Measurements from ENCODE around the gene PTGS2. TPM values are rescaled to one million over a fixed set of nuclear protein-coding genes. Genes with fewer than 3 reads are reported as not detected.

The PTGS2 gene
- polyA plus RNA-seq, 1 of the 3 experiments (the other 2 are of a cell fraction): 6.3 TPM

GRCh38 chr1:186681801-186682200 lies 1.6 kb upstream of the PTGS2 start:
- TF ChIP-seq CHD2 (IDR thresholded peaks at IDR 0.05; ENCODE audit: low read length, partially characterized antibody) (no peak), SIN3A (IDR thresholded peaks at IDR 0.05; ENCODE audit: borderline replicate concordance, low read depth, low read length) (no peak), GATA2 (CRISPR knock-in tag; IDR thresholded peaks at IDR 0.05) (no peak), TCF12 (IDR thresholded peaks at IDR 0.05) (no peak), CTCF (IDR thresholded peaks at IDR 0.05) (no peak), USF1 (IDR thresholded peaks at IDR 0.05; ENCODE audit: borderline replicate concordance, low read depth) (no peak), MEF2A (IDR thresholded peaks at IDR 0.05; ENCODE audit: borderline replicate concordance, low read depth) (no peak), RFX5 (IDR thresholded peaks at IDR 0.05; ENCODE audit: low read length) (no peak), MXI1 (IDR thresholded peaks at IDR 0.05; ENCODE audit: low read depth, low read length) (no peak), JUND (IDR thresholded peaks at IDR 0.05) (no peak)
- peak overlapping the region; percentile 93; the same call in 1 of the 2 replicates for H3K9ac ChIP-seq
- peaks cover 0 to 5% of the 10 kb centered on the region in 2 experiments; a peak in 3 of 4 replicates for H3K4me1 ChIP-seq (ENCODE audit: control insufficient read depth in 1 of 2, insufficient read depth in 2 of 2, low read depth in 1 of 2, low read length in 1 of 2)
- H3K79me2 ChIP-seq (ENCODE audit: insufficient read depth): peaks cover 4% of the 10 kb centered on the region
- WGBS (ENCODE audit: low lambda C conversion rate): 37% methylated on average over 2 of the region's 2 CpGs
- H3K9me2 ChIP-seq: no peaks in the 10 kb centered on the region
- H3K4me3 ChIP-seq (ENCODE audit: low read depth in 2 of 2, low read length in 1 of 2): peak overlapping the region in 1 of 2 experiments; percentile 87; a peak in 2 of 4 replicates
- H3K9me3 ChIP-seq: peaks cover 2% of the 10 kb centered on the region; the same call in 1 of the 2 replicates
- no peak for DNase-seq
- H3K4me2 ChIP-seq: peak overlapping the region; percentile 86; the same call in 1 of the 2 replicates
- no peaks in the 10 kb centered on the region for H3K27me3 ChIP-seq (ENCODE audit: insufficient read depth)
- H4K20me1 ChIP-seq (ENCODE audit: insufficient read depth): no peaks in the 10 kb centered on the region
- H3F3A ChIP-seq (replicated peaks; ENCODE audit: insufficient read depth): peaks cover 3% of the 10 kb centered on the region
- peak overlapping the region; percentile 39; the same call in 1 of the 2 replicates for H2AFZ ChIP-seq (ENCODE audit: low read depth)
- peaks cover 0 to 12% of the 10 kb centered on the region in 2 experiments for H3K36me3 ChIP-seq (replicated peaks in 1 of 2; ENCODE audit: control insufficient read depth in 1 of 2, insufficient read depth in 2 of 2, low read length in 1 of 2)
- peak overlapping the region in 1 of 2 experiments; percentile 91; a peak in 2 of 4 replicates for H3K27ac ChIP-seq (ENCODE audit: low read depth in 2 of 2, low read length in 1 of 2)
- POLR2A ChIA-PET: no interaction called here
- CTCF ChIA-PET: no interaction called here

- Histone ChIP-seq H3K27me3 (ENCODE audit: insufficient read depth) (no peaks in the 10 kb centered on the region), H3K9me2 (no peaks in the 10 kb centered on the region), H3K4me2 (peak overlapping the region; percentile 86), H3K4me1 (ENCODE audit: control insufficient read depth in 1 of 2, insufficient read depth in 2 of 2, low read depth in 1 of 2, low read length in 1 of 2) (peaks cover 0 to 5% of the 10 kb centered on the region in 2 experiments; a peak in 3 of 4 replicates), H2AFZ (ENCODE audit: low read depth) (peak overlapping the region; percentile 97), H3F3A (replicated peaks; ENCODE audit: insufficient read depth) (peaks cover 3% of the 10 kb centered on the region), H3K4me3 (ENCODE audit: low read depth in 2 of 2, low read length in 1 of 2) (peak overlapping the region; percentile 72 to 87), H3K9ac (peak overlapping the region; percentile 93), H4K20me1 (ENCODE audit: insufficient read depth) (no peaks in the 10 kb centered on the region), H3K36me3 (replicated peaks in 1 of 2; ENCODE audit: control insufficient read depth in 1 of 2, insufficient read depth in 2 of 2, low read length in 1 of 2) (peaks cover 0 to 16% of the 10 kb centered on the region in 2 experiments), H3K79me2 (ENCODE audit: insufficient read depth) (peaks cover 4% of the 10 kb centered on the region), H3K27ac (ENCODE audit: low read depth in 2 of 2, low read length in 1 of 2) (peak overlapping the region; percentile 82 to 91; a peak in 3 of 4 replicates), H3K9me3 (no peaks in the 10 kb centered on the region)
- ChIA-PET CTCF (interaction anchor here (1.1 kb wide), 1 partner anchor 24 kb away, joined by 3 read pairs; no protein-coding TSS in a partner anchor), POLR2A (no interaction called here)
- no peak for DNase-seq
- 4% methylated on average over 9 of the region's 9 CpGs for WGBS (ENCODE audit: low lambda C conversion rate)
- TF ChIP-seq CTCF (IDR thresholded peaks at IDR 0.05) (no peak), FOSL2 (IDR thresholded peaks at IDR 0.05; ENCODE audit: borderline replicate concordance, low read depth) (no peak), MAX (IDR thresholded peaks at IDR 0.05; ENCODE audit: low read depth) (no peak), ELF1 (IDR thresholded peaks at IDR 0.05) (no peak), GATA2 (CRISPR knock-in tag; IDR thresholded peaks at IDR 0.05) (no peak), TEAD4 (IDR thresholded peaks at IDR 0.05; ENCODE audit: borderline replicate concordance, insufficient read depth) (no peak), MXI1 (IDR thresholded peaks at IDR 0.05; ENCODE audit: low read depth, low read length) (no peak), EZH2phosphoT487 (IDR thresholded peaks at IDR 0.05; ENCODE audit: borderline replicate concordance, low read depth) (no peak), POLR2AphosphoS5 (IDR thresholded peaks at IDR 0.05; ENCODE audit: low read depth, low read length) (no peak), JUND (IDR thresholded peaks at IDR 0.05) (no peak), TCF12 (IDR thresholded peaks at IDR 0.05) (no peak), USF1 (IDR thresholded peaks at IDR 0.05; ENCODE audit: borderline replicate concordance, low read depth) (no peak), MEF2A (IDR thresholded peaks at IDR 0.05; ENCODE audit: borderline replicate concordance, low read depth) (no peak), NRF1 (IDR thresholded peaks at IDR 0.05; ENCODE audit: low read depth, low read length) (no peak), SMC3 (IDR thresholded peaks at IDR 0.05; ENCODE audit: low read depth, low read length) (no peak), USF2 (IDR thresholded peaks at IDR 0.05; ENCODE audit: borderline replicate concordance, low read depth, low read length) (no peak), CHD2 (IDR thresholded peaks at IDR 0.05; ENCODE audit: low read length, partially characterized antibody) (no peak), YY1 (IDR thresholded peaks at IDR 0.05; ENCODE audit: low read depth) (no peak)
Measured at GRCh38 chr1:186681121-186681520, 898 bp upstream of the PTGS2 start.

Data from SK-N-SH (cell line).